Neural cell (in vitro differentiated cells): ENCODE data around the gene NAP1L5. TPM values are rescaled to one million over a fixed set of nuclear protein-coding genes. Genes with fewer than 3 reads are reported as not detected.

Experiments used
- H2AFZ ChIP-seq: fragments of 200-600, 300-800 bp; sonication (generic), shearing (Covaris generic); 2 replicates; pipeline ENCODE4 v1.6.0; 2014; ENCODE audit warnings: low read depth, mild to moderate bottlenecking, antibody characterized with exemption, low read length, moderate library complexity
- H3F3A ChIP-seq: fragments of 200-600 bp; shearing (Covaris generic); 2 replicates; pipeline ENCODE4 v1.6.1; 2016; ENCODE audit warnings: mild to moderate bottlenecking, moderate library complexity, mixed read lengths, antibody characterized with exemption, low read length; ENCODE audit not compliant: insufficient read depth, poor library complexity, severe bottlenecking
- H3K27ac ChIP-seq: fragments of 200-600, 300-800 bp; sonication (generic), shearing (Covaris generic); 2 replicates; pipeline ENCODE4 v1.5.1; 2014; ENCODE audit warnings: mild to moderate bottlenecking, low read length, moderate library complexity
- H3K27me3 ChIP-seq: fragments of 300-800, 200-600 bp; sonication (generic), shearing (Covaris generic); 2 replicates; pipeline ENCODE4 v1.6.0; 2014; ENCODE audit warnings: mild to moderate bottlenecking, low read depth, low read length, moderate library complexity; ENCODE audit not compliant: insufficient read depth
- H3K36me3 ChIP-seq: fragments of 300-800, 200-600 bp; sonication (generic), shearing (Covaris generic); 2 replicates; pipeline ENCODE4 v1.5.1; 2014; ENCODE audit warnings: mild to moderate bottlenecking, antibody characterized with exemption, low read length, moderate library complexity; ENCODE audit not compliant: insufficient read depth
- H3K4me2 ChIP-seq: fragments of 300-800, 200-600 bp; sonication (generic), shearing (Covaris generic); 2 replicates; pipeline ENCODE4 v1.6.0; 2014; ENCODE audit warnings: mild to moderate bottlenecking, low read length
- H3K4me3 ChIP-seq: fragments of 300-800, 200-600 bp; sonication (generic), shearing (Covaris generic); 2 replicates; pipeline ENCODE4 v1.5.1; 2014; ENCODE audit warnings: mild to moderate bottlenecking, low read length, moderate library complexity
- H3K79me2 ChIP-seq: fragments of 200-600 bp; shearing (Covaris generic); replicated peaks from 2 replicates; pipeline ENCODE4 v1.6.0; 2014; ENCODE audit warnings: mild to moderate bottlenecking, low read length, moderate library complexity; ENCODE audit not compliant: insufficient read depth
- H3K9ac ChIP-seq: fragments of 300-800, 200-600 bp; sonication (generic), shearing (Covaris generic); 2 replicates; pipeline ENCODE4 v1.6.1; 2016; ENCODE audit warnings: mild to moderate bottlenecking, low read length, mixed read lengths
- H3K9me2 ChIP-seq: fragments of 200-600 bp; shearing (Covaris generic); 2 replicates; pipeline ENCODE4 v1.6.1; 2016; ENCODE audit warnings: mild to moderate bottlenecking, low read length, mixed read lengths; ENCODE audit not compliant: insufficient read depth
- H3K9me3 ChIP-seq: fragments of 200-600, 300-800 bp; sonication (generic), shearing (Covaris generic); 2 replicates; pipeline ENCODE4 v1.6.1; 2016; ENCODE audit warnings: mild to moderate bottlenecking, mixed run types, low read length, moderate library complexity, mixed read lengths
- H4K20me1 ChIP-seq: fragments of 200-600 bp; shearing (Covaris generic); 2 replicates; pipeline ENCODE4 v1.6.1; 2016; ENCODE audit warnings: mild to moderate bottlenecking, mixed run types; ENCODE audit not compliant: insufficient read depth
- EP300 ChIP-seq: fragments of 450-650 bp; conservative IDR thresholded peaks from 2 replicates; pipeline ENCODE4 v1.6.1; 2014; ENCODE audit warnings: antibody characterized with exemption, mild to moderate bottlenecking, moderate library complexity; ENCODE audit not compliant: poor library complexity, severe bottlenecking
- EZH2 ChIP-seq: fragments of 200-600, 300-800 bp; shearing (Covaris generic), sonication (generic); IDR thresholded peaks from 2 replicates; pipeline ENCODE4 v1.6.1; 2014; ENCODE audit warnings: antibody characterized with exemption, low read length, borderline replicate concordance, mild to moderate bottlenecking; ENCODE audit not compliant: insufficient read depth, poor library complexity, severe bottlenecking
- RAD21 ChIP-seq: fragments of 450-650 bp; conservative IDR thresholded peaks from 2 replicates; pipeline ENCODE4 v1.6.1; 2014; ENCODE audit warnings: antibody characterized with exemption, mild to moderate bottlenecking, moderate library complexity
- SMC3 ChIP-seq: fragments of 450-650 bp; conservative IDR thresholded peaks from 2 replicates; pipeline ENCODE4 v1.6.1; 2014; ENCODE audit warnings: antibody characterized with exemption, mild to moderate bottlenecking, moderate library complexity; ENCODE audit not compliant: poor library complexity
- TAF1 ChIP-seq: IDR thresholded peaks from 2 replicates; pipeline ENCODE4 v1.6.1; 2012; ENCODE audit warnings: low read depth
- polyA plus RNA-seq: library from polyadenylated mRNA; depleted of rRNA; stranded (reverse); fragments of >200 nt; gene quantifications from 2 replicates; pipeline ENCODE4 v1.2.3, GENCODE V29; 2014
- TF ChIP-seq, protein P1 (sequence below): fragments of 450-650 bp; IDR thresholded peaks from 2 replicates; pipeline ENCODE4 v1.5.1; 2014; ENCODE audit warnings: antibody characterized with exemption, mild to moderate bottlenecking, moderate library complexity; ENCODE audit not compliant: poor library complexity, severe bottlenecking
- TF ChIP-seq, protein P2 (sequence below): IDR thresholded peaks from 2 replicates; pipeline ENCODE4 v1.6.1; 2012; ENCODE audit warnings: borderline replicate concordance

The NAP1L5 gene
- polyA plus RNA-seq, 1 donor from 2014 or later = 53.1 TPM

DNA sequence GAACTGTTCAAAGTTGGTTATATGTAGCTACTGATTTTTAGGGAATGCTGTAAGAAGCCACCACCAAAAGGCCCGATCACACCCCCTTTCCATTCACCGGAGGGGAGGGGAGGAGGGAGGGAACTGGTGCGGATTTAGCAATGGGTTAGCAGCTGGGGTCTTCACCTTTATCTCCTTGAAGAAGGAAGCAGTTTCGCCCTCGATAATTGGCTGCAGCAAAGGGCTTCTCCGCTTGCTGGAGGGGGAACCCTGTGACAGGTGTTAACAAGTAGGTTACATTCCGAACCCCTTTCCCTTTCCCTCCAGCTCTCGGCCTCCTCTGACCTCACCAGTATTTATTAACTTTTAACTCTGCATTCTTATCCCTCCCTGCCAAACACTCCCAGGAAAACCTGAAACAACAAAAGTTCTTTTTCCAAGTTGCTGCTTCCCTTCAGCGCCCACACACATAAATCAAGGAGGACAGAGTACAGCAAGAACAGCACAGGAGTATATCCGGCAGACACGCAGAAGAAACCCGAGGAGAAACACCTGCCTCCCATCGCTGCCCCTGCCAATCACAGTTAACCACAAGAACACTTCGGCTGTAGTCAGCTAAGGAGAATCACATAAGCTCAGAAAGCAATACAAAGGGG is 39.8 kb upstream of the NAP1L5 start:
- H2AFZ ChIP-seq = no peak overlapping the region
- TF ChIP-seq, protein P1, sequence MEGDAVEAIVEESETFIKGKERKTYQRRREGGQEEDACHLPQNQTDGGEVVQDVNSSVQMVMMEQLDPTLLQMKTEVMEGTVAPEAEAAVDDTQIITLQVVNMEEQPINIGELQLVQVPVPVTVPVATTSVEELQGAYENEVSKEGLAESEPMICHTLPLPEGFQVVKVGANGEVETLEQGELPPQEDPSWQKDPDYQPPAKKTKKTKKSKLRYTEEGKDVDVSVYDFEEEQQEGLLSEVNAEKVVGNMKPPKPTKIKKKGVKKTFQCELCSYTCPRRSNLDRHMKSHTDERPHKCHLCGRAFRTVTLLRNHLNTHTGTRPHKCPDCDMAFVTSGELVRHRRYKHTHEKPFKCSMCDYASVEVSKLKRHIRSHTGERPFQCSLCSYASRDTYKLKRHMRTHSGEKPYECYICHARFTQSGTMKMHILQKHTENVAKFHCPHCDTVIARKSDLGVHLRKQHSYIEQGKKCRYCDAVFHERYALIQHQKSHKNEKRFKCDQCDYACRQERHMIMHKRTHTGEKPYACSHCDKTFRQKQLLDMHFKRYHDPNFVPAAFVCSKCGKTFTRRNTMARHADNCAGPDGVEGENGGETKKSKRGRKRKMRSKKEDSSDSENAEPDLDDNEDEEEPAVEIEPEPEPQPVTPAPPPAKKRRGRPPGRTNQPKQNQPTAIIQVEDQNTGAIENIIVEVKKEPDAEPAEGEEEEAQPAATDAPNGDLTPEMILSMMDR = no peak
- TF ChIP-seq TAF1 = no peak
- TF ChIP-seq RAD21 = no peak

DNA sequence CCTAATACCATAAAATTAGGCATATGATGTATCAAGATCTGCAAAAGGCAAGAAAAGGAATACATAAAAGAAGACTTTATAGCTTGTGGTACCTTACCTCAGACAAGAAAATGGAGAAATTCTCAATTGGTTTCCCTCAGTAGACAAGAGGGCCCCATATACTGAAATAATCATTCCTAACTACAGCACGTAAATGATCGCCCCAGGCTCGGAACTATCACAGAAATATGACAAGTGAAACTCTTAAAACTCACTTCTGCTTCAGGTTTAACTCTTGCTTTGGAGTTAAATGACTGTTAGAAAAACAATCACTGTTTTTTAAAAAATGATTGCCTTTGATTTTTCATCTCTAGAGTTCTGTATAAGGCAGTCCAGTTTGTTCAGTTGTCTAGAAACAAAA is 38.6 kb upstream of the NAP1L5 start:
- no peaks in the 10 kb centered on the region for H3K27me3 ChIP-seq
- no peak overlapping the region for H3K9ac ChIP-seq
- no peaks in the 10 kb centered on the region for H4K20me1 ChIP-seq
- H2AFZ ChIP-seq = no peak overlapping the region
- no peaks in the 10 kb centered on the region for H3K9me3 ChIP-seq
- H3K9me2 ChIP-seq = no peaks in the 10 kb centered on the region
- no peaks in the 10 kb centered on the region for H3F3A ChIP-seq
- H3K4me2 ChIP-seq = no peak overlapping the region
- TF ChIP-seq SMC3 = no peak
- no peak for TF ChIP-seq EP300
- TF ChIP-seq EZH2 = no peak
- TF ChIP-seq, protein P1 = no peak
- TF ChIP-seq, protein P2, sequence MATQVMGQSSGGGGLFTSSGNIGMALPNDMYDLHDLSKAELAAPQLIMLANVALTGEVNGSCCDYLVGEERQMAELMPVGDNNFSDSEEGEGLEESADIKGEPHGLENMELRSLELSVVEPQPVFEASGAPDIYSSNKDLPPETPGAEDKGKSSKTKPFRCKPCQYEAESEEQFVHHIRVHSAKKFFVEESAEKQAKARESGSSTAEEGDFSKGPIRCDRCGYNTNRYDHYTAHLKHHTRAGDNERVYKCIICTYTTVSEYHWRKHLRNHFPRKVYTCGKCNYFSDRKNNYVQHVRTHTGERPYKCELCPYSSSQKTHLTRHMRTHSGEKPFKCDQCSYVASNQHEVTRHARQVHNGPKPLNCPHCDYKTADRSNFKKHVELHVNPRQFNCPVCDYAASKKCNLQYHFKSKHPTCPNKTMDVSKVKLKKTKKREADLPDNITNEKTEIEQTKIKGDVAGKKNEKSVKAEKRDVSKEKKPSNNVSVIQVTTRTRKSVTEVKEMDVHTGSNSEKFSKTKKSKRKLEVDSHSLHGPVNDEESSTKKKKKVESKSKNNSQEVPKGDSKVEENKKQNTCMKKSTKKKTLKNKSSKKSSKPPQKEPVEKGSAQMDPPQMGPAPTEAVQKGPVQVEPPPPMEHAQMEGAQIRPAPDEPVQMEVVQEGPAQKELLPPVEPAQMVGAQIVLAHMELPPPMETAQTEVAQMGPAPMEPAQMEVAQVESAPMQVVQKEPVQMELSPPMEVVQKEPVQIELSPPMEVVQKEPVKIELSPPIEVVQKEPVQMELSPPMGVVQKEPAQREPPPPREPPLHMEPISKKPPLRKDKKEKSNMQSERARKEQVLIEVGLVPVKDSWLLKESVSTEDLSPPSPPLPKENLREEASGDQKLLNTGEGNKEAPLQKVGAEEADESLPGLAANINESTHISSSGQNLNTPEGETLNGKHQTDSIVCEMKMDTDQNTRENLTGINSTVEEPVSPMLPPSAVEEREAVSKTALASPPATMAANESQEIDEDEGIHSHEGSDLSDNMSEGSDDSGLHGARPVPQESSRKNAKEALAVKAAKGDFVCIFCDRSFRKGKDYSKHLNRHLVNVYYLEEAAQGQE = no peak
- TF ChIP-seq RAD21 = no peak
- no peaks in the 10 kb centered on the region for H3K79me2 ChIP-seq
- no peak overlapping the region for H3K4me3 ChIP-seq
- no peaks in the 10 kb centered on the region for H3K36me3 ChIP-seq
- no peak overlapping the region for H3K27ac ChIP-seq

More for the DNA sequence above, 39.8 kb upstream of the NAP1L5 start:
- Histone ChIP-seq H3K4me2 (no peak overlapping the region), H3K79me2 (no peaks in the 10 kb centered on the region), H4K20me1 (no peaks in the 10 kb centered on the region), H3K27ac (no peak overlapping the region), H3F3A (no peaks in the 10 kb centered on the region), H3K36me3 (no peaks in the 10 kb centered on the region), H3K4me3 (no peak overlapping the region), H3K9me3 (no peaks in the 10 kb centered on the region), H3K27me3 (no peaks in the 10 kb centered on the region), H3K9me2 (no peaks in the 10 kb centered on the region), H3K9ac (no peak overlapping the region)
